Stimulated activated CD4-positive, alpha-beta T cell treated with anti-CD3 and anti-CD28 coated beads, Interleukin-2, amount 100 ng/mL, for 48 hours (primary cell): ENCODE results near the gene FXYD4.
"Not testable (repeated sequence)": the region's sequence is repeated elsewhere in the genome, so short reads cannot be mapped to it uniquely, and the experiment has no call there.

Experiments used
- DNase-seq, 2 donors: peaks; one replicate each; pipeline ENCODE4 v3.0.0-alpha.2; 2020

The FXYD4 gene

DNA sequence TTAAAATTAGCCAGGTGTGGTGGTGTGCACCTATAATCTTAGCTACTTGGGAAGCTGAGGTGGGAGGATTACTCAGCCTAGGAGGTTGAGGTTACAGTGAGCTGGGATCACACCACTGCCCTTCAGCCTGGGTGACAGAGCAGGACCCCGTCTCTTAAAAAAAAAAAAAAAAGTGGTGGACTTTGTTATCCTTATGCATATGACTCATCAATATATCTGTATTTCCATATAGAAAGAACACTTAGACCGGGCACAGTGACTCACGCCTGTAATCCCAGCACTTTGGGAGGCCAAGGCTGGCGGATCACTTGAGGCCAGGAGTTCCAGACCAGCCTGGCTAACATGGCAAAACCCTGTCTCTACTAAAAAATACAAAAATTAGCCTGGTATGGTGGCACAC is 50.5 kb downstream of the FXYD4 start:
- DNase-seq = not testable (repeated sequence)

DNA sequence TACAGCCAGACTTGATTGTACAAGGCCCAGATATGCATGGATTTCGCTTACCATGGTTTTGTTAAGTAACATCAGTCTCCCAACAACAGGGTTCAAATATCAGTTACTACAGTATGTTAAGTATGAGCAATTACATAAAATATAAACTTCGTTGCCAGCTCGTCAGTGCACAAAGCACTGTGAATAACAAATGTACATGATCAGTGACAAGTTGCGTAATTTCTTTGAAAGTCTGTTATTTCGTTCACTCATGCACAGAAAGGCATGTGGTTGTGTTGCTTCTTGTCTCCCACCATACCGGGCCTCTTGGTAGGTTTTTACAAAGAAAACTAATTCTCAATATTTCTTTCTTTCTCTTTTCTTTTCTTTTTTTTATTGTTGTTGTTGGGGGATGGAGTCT is 53.0 kb downstream of the FXYD4 start:
- no peak for DNase-seq
